GM15510 (cell line): ENCODE results near the gene TP53TG3D.
"Not testable (repeated sequence)": the region's sequence is repeated elsewhere in the genome, so short reads cannot be mapped to it uniquely, and the experiment has no call there.

Experiments
- POLR2A ChIP-seq: IDR thresholded peaks from 3 replicates; pipeline ENCODE4 v1.6.1; 2011; ENCODE audit warnings: borderline replicate concordance; ENCODE audit not compliant: insufficient read length; ENCODE audit errors: extremely low read depth

The TP53TG3D gene

DNA sequence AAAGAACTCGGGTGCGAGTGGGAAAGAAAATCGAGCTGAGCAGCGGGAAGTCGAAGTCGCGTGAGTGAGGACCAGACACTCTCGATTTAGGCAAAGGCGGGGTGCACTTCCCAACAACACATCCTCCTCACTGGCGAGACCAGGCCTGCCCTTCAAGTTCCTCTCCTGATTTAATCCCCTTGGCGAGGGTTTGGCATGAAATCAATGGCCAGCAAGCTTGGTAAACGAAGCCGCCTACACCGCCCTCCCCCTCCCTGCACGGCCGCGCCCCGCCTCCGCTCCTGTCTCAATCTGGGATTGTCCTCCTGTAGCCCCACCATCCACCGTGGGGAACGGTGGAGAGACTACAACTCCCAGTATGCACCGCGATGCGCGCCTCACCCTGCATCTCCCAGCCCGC is at the start of gene TP53TG3D:
TP53TG3D (plus strand) TSS at position 301 of the 400 bp plus-strand sequence; CDS start at position 369, 68 bp downstream.
- not testable (repeated sequence) for TF ChIP-seq POLR2A
